HFF-Myc (cell line): ENCODE data around the gene CLEC10A.
"Not testable (repeated sequence)": the region's sequence is repeated elsewhere in the genome, so short reads cannot be mapped to it uniquely, and the experiment has no call there.

ENCODE experiments used
- DNase-seq: peaks from one replicate; pipeline ENCODE4 v3.0.0-alpha.2; 2011; ENCODE audit warnings: low read depth; ENCODE audit errors: extremely low read depth
- H3K4me3 ChIP-seq: replicated peaks from 2 replicates; pipeline ENCODE4 v1.5.1; 2011; ENCODE audit warnings: low read depth, mild to moderate bottlenecking, control low read depth, low read length
- CTCF ChIP-seq: IDR thresholded peaks from 2 replicates; pipeline ENCODE4 v1.5.1; 2012; ENCODE audit warnings: mild to moderate bottlenecking, low read depth, low read length, control low read depth; ENCODE audit errors: missing control alignments

The CLEC10A gene

GRCh38 chr17:7122381-7122780 lies 42.3 kb upstream of the CLEC10A start:
- no peak overlapping the region for H3K4me3 ChIP-seq
- no peak for DNase-seq
- TF ChIP-seq CTCF, result no peak

GRCh38 chr17:7120635-7121034 lies 40.6 kb upstream of the CLEC10A start:
- DNase-seq, H3K4me3 ChIP-seq: not testable (repeated sequence)

GRCh38 chr17:7120123-7120522 lies 40.1 kb upstream of the CLEC10A start:
- no peak for TF ChIP-seq CTCF
- no peak overlapping the region for H3K4me3 ChIP-seq

GRCh38 chr17:7119314-7119713 lies 39.3 kb upstream of the CLEC10A start:
- no peak for TF ChIP-seq CTCF
- no peak for DNase-seq

More at GRCh38 chr17:7120123-7120522, 40.1 kb upstream of the CLEC10A start:
- DNase-seq, result no peak

GRCh38 chr17:7114875-7115614 lies 35.0 kb upstream of the CLEC10A start:
- DNase-seq, result no peak
- no peak overlapping the region for H3K4me3 ChIP-seq
- no peak for TF ChIP-seq CTCF

More at GRCh38 chr17:7119314-7119713, 39.3 kb upstream of the CLEC10A start:
- no peak overlapping the region for H3K4me3 ChIP-seq

- no peak for DNase-seq
- TF ChIP-seq CTCF, result no peak
- no peak within 1 kb of the TSS for H3K4me3 ChIP-seq
Measured at GRCh38 chr17:7114241-7114874, 34.3 kb upstream of the CLEC10A start, which contains the start of gene ASGR2. TSS of gene ASGR2 (minus strand) at chr17:7114822. CDS start at chr17:7114240, 582 bp downstream.

GRCh38 chr17:7113273-7114071 lies 33.4 kb upstream of the CLEC10A start:
- no peak for TF ChIP-seq CTCF
- no peak overlapping the region for H3K4me3 ChIP-seq
- no peak for DNase-seq
